OCI-M1 (cell line): ENCODE data around the gene PRR7.
A peak's percentile ranks its signal among the peaks of the same experiment; 100 is the strongest.

Source experiments
- DNase-seq: peaks from one replicate; lab custom pipeline; 2025; lab: John Stamatoyannopoulos, UW

The PRR7 gene

GRCh38 chr5:177452688-177453638, 6.3 kb downstream of the PRR7 start:
- no peak for DNase-seq

- no peak for DNase-seq
Observed at GRCh38 chr5:177453852-177454396, 7.3 kb downstream of the PRR7 start.

- peak; percentile 96 for DNase-seq
Observed at GRCh38 chr5:177454397-177455035, 7.9 kb downstream of the PRR7 start.

- DNase-seq = peak; percentile 87
Observed at GRCh38 chr5:177455036-177455660, 8.5 kb downstream of the PRR7 start.

- DNase-seq = peak; percentile 94
Observed at GRCh38 chr5:177455661-177456590, 9.3 kb downstream of the PRR7 start.

GRCh38 chr5:177456591-177456964, 10.0 kb downstream of the PRR7 start:
- no peak for DNase-seq

GRCh38 chr5:177456976-177457851, 10.6 kb downstream of the PRR7 start:
- peak; percentile 98 for DNase-seq

- DNase-seq = no peak
Observed at GRCh38 chr5:177457852-177458681, 11.5 kb downstream of the PRR7 start.

GRCh38 chr5:177458912-177459350, 12.3 kb downstream of the PRR7 start:
- DNase-seq = no peak

- DNase-seq = no peak
Observed at GRCh38 chr5:177459357-177459756, 12.7 kb downstream of the PRR7 start.

GRCh38 chr5:177459819-177460628, 13.4 kb downstream of the PRR7 start:
- no peak for DNase-seq

- peak; percentile 52 for DNase-seq
Observed at GRCh38 chr5:177462021-177462670, 15.5 kb downstream of the PRR7 start.

- DNase-seq = no peak
Observed at GRCh38 chr5:177465044-177465443, 18.4 kb downstream of the PRR7 start.

- no peak for DNase-seq
Observed at GRCh38 chr5:177466861-177467260, 20.2 kb downstream of the PRR7 start.

GRCh38 chr5:177467436-177467835, 20.8 kb downstream of the PRR7 start:
- no peak for DNase-seq

- no peak for DNase-seq
Observed at GRCh38 chr5:177468329-177468684, 21.7 kb downstream of the PRR7 start.

- DNase-seq = no peak
Observed at GRCh38 chr5:177468685-177469628, 22.3 kb downstream of the PRR7 start.
